Stimulated activated CD4-positive, alpha-beta T cell treated with anti-CD3 and anti-CD28 coated beads, Interleukin-1b, Interleukin-23, amount 100 ng/mL, for 24 hours (primary cell): ENCODE results near the gene TMEM129.

Source experiments
- DNase-seq, 4 experiments: peaks; one replicate each; pipeline ENCODE4 v3.0.0-alpha.2; 2020; ENCODE audit warnings: low read depth in 4 of 4, low spot score in 1 of 4

The TMEM129 gene

GRCh38 chr4:1670279-1670678 is 50.8 kb downstream of the TMEM129 start:
- DNase-seq = no peak

GRCh38 chr4:1669850-1670249 is 51.3 kb downstream of the TMEM129 start:
- no peak for DNase-seq

GRCh38 chr4:1669270-1669669 is 51.9 kb downstream of the TMEM129 start:
- DNase-seq = no peak

- no peak for DNase-seq
Measured at GRCh38 chr4:1668488-1668840, 52.7 kb downstream of the TMEM129 start.

GRCh38 chr4:1667273-1667672 is 53.9 kb downstream of the TMEM129 start:
- DNase-seq = no peak

- no peak for DNase-seq
Measured at GRCh38 chr4:1666391-1666790, 54.7 kb downstream of the TMEM129 start.
